ENCODE measurements around the gene GABPB2. TPM values are rescaled to one million over a fixed set of nuclear protein-coding genes. Genes with fewer than 3 reads are reported as not detected.

GABPB2 gene
- total RNA-seq, 1 donor from 2014 or later: 3.6 TPM

- H3K4me1 Mint-ChIP-seq (ENCODE audit: low read depth, unreplicated experiment): peaks cover 30% of the 10 kb centered on the region
- Histone ChIP-seq H3K36me3 (ENCODE audit: insufficient read depth, low read length) (peaks cover 55% of the 10 kb centered on the region), H3K4me3 (ENCODE audit: insufficient read depth, low read depth, low read length) (no peak overlapping the region), H3K27ac (ENCODE audit: low read depth, low read length) (no peak overlapping the region), H3K27me3 (ENCODE audit: insufficient read depth, low read length) (no peaks in the 10 kb centered on the region), H2AFZ (ENCODE audit: low read depth, low read length) (no peak overlapping the region), H4K20me1 (ENCODE audit: insufficient read depth, low read length) (peaks cover 79% of the 10 kb centered on the region), H3K9ac (ENCODE audit: low read length) (peak overlapping the region; percentile 98), H3K4me1 (ENCODE audit: insufficient read depth, low read length) (peaks cover 21% of the 10 kb centered on the region), H3K9me3 (ENCODE audit: insufficient read depth, low read depth, low read length) (no peaks in the 10 kb centered on the region), H3K79me2 (ENCODE audit: insufficient read depth, low read length) (peaks cover 75% of the 10 kb centered on the region), H3K4me2 (ENCODE audit: low read length) (peak overlapping the region; percentile 99)
- H3K4me3 Mint-ChIP-seq (ENCODE audit: unreplicated experiment): peak overlapping the region; percentile 95
- H3K9me3 Mint-ChIP-seq (ENCODE audit: unreplicated experiment): no peaks in the 10 kb centered on the region
- DNase-seq (ENCODE audit: low read depth): no peak
- peaks cover 28% of the 10 kb centered on the region for H3K36me3 Mint-ChIP-seq (ENCODE audit: low read depth, unreplicated experiment)
- no peak for TF ChIP-seq CTCF (IDR thresholded peaks at IDR 0.05; ENCODE audit: insufficient read depth, low read depth, low read length)
- TF ChIP-seq EZH2 (IDR thresholded peaks at IDR 0.05; ENCODE audit: insufficient read depth, low read length): no peak
- H3K27ac Mint-ChIP-seq (ENCODE audit: unreplicated experiment): peak overlapping the region; percentile 60
- FAIRE-seq: no peak
- H3K27me3 Mint-ChIP-seq (ENCODE audit: low read depth, unreplicated experiment): no peaks in the 10 kb centered on the region
These were observed 14.4 kb upstream of the GABPB2 start for GRCh38 chr1:151056149-151056548.

- H3K9ac ChIP-seq (ENCODE audit: low read length): peak overlapping the region; percentile 98
- peak overlapping the region; percentile 96 for H3K27ac Mint-ChIP-seq (ENCODE audit: unreplicated experiment)
- H3K9me3 ChIP-seq (ENCODE audit: insufficient read depth, low read depth, low read length): no peaks in the 10 kb centered on the region
- peak overlapping the region; percentile 94 for H3K27ac ChIP-seq (ENCODE audit: low read depth, low read length)
- H3K9me3 Mint-ChIP-seq (ENCODE audit: unreplicated experiment): no peaks in the 10 kb centered on the region
- H3K27me3 Mint-ChIP-seq (ENCODE audit: low read depth, unreplicated experiment): no peaks in the 10 kb centered on the region
- peaks cover 21% of the 10 kb centered on the region for H3K36me3 Mint-ChIP-seq (ENCODE audit: low read depth, unreplicated experiment)
- peak overlapping the region; percentile 99 for H3K4me2 ChIP-seq (ENCODE audit: low read length)
- no peak for TF ChIP-seq EZH2 (IDR thresholded peaks at IDR 0.05; ENCODE audit: insufficient read depth, low read length)
- TF ChIP-seq CTCF (IDR thresholded peaks at IDR 0.05; ENCODE audit: insufficient read depth, low read depth, low read length): no peak
- H3K4me3 ChIP-seq (ENCODE audit: insufficient read depth, low read depth, low read length): peak overlapping the region; percentile 93
- H3K4me3 Mint-ChIP-seq (ENCODE audit: unreplicated experiment): peak overlapping the region; percentile 95
- no peak overlapping the region for H2AFZ ChIP-seq (ENCODE audit: low read depth, low read length)
- H3K4me1 ChIP-seq (ENCODE audit: insufficient read depth, low read length): peaks cover 31% of the 10 kb centered on the region
- peaks cover 34% of the 10 kb centered on the region for H3K4me1 Mint-ChIP-seq (ENCODE audit: low read depth, unreplicated experiment)
- no peaks in the 10 kb centered on the region for H3K27me3 ChIP-seq (ENCODE audit: insufficient read depth, low read length)
- peaks cover 30% of the 10 kb centered on the region for H3K36me3 ChIP-seq (ENCODE audit: insufficient read depth, low read length)
- DNase-seq (ENCODE audit: low read depth): no peak
- FAIRE-seq: no peak
- H4K20me1 ChIP-seq (ENCODE audit: insufficient read depth, low read length): peaks cover 61% of the 10 kb centered on the region
- peaks cover 95% of the 10 kb centered on the region for H3K79me2 ChIP-seq (ENCODE audit: insufficient read depth, low read length)
These were observed 11.9 kb upstream of the GABPB2 start for GRCh38 chr1:151058692-151059091.

Data from astrocyte (in vitro differentiated cells and primary cell).